K562 (cell line): Measurements from ENCODE around the gene CELF6. TPM values are rescaled to one million over a fixed set of nuclear protein-coding genes. Genes with fewer than 3 reads are reported as not detected.

Experiments used
- CC2D1A ChIP-seq: fragments of 450-650 bp; IDR thresholded peaks from 2 replicates; pipeline ENCODE4 v1.6.1; 2017; ENCODE audit warnings: mild to moderate bottlenecking
- CCNT2 ChIP-seq: IDR thresholded peaks from 2 replicates; pipeline ENCODE4 v1.6.1; 2011; ENCODE audit warnings: borderline replicate concordance, low read depth, mild to moderate bottlenecking, moderate library complexity, mixed read lengths, low read length; ENCODE audit not compliant: insufficient read length; ENCODE audit errors: extremely low read depth
- CXXC5 ChIP-seq: fragments of 250-450 bp; sonication (Bioruptor Pico); IDR thresholded peaks from 2 replicates; pipeline ENCODE4 v1.8.0; 2022; ENCODE audit warnings: inconsistent platforms, mild to moderate bottlenecking, moderate library complexity
- E2F3 ChIP-seq: fragments of 250-450 bp; sonication (Bioruptor Pico); IDR thresholded peaks from 2 replicates; pipeline ENCODE4 v1.4.0; 2020; ENCODE audit warnings: mild to moderate bottlenecking
- FOXK2 ChIP-seq, 2 experiments: fragments of 450-650 bp; IDR thresholded peaks in 1 of 2; conservative IDR thresholded peaks in 1 of 2; 2 replicates each; pipeline ENCODE4 v1.6.1; 2016; ENCODE audit warnings: low read depth in 2 of 2, mild to moderate bottlenecking in 1 of 2
- GATAD2B ChIP-seq: fragments of 450-650 bp; IDR thresholded peaks from 2 replicates; pipeline ENCODE4 v1.6.1; 2017; ENCODE audit warnings: mild to moderate bottlenecking, borderline replicate concordance
- KAT2B ChIP-seq: IDR thresholded peaks from one replicate; pipeline ENCODE4 v1.6.1; 2012; ENCODE audit warnings: low read depth, mild to moderate bottlenecking, control low read depth, inconsistent platforms, low read length, moderate library complexity
- KDM1A ChIP-seq, 2 experiments: fragments of 450-650 bp; IDR thresholded peaks; 2 replicates each; pipeline ENCODE4 v1.6.1; 2016; ENCODE audit warnings: mild to moderate bottlenecking in 2 of 2
- KDM5B ChIP-seq: fragments of 200-600 bp; sonication (generic); IDR thresholded peaks from 2 replicates; pipeline ENCODE4 v1.6.1; 2012; ENCODE audit warnings: low read depth, mild to moderate bottlenecking, moderate library complexity, low read length, control low read depth, inconsistent platforms; ENCODE audit not compliant: insufficient replicate concordance
- PTBP1 ChIP-seq: fragments of 200-400 bp; formaldehyde crosslinking; IDR thresholded peaks from 2 replicates; pipeline ENCODE4 v1.6.1; 2017; ENCODE audit warnings: low read depth, low read length
- RBM25 ChIP-seq: fragments of 200-400 bp; formaldehyde crosslinking; IDR thresholded peaks from 2 replicates; pipeline ENCODE4 v1.6.1; 2018; ENCODE audit warnings: low read length, low read depth, moderate library complexity; ENCODE audit not compliant: severe bottlenecking
- RNF2 ChIP-seq: sonication (generic); IDR thresholded peaks from 2 replicates; pipeline ENCODE4 v1.6.1; 2016
- SMC3 ChIP-seq: conservative IDR thresholded peaks from 2 replicates; pipeline ENCODE4 v1.6.1; 2011; ENCODE audit warnings: low read depth, low read length, improper control_type of control experiment; ENCODE audit not compliant: insufficient read depth
- TAF1 ChIP-seq: IDR thresholded peaks from 2 replicates; pipeline ENCODE4 v1.6.1; 2011; ENCODE audit warnings: mild to moderate bottlenecking, low read length, moderate library complexity; ENCODE audit not compliant: insufficient read depth, control insufficient read depth, severe bottlenecking; ENCODE audit errors: extremely low read depth
- TBP ChIP-seq: optimal IDR thresholded peaks from 2 replicates; pipeline ENCODE3; 2011; ENCODE audit warnings: low read depth, low read length, improper control_type of control experiment
- TCF7L2 ChIP-seq: fragments of 150-350 bp; IDR thresholded peaks from 2 replicates; pipeline ENCODE4 v1.6.1; 2016; ENCODE audit warnings: low read depth, mild to moderate bottlenecking, low read length, moderate library complexity
- TEAD1 ChIP-seq, 2 experiments: fragments of 450-650 bp in 1 of 2; sonication (generic) in 1 of 2; formaldehyde crosslinking; IDR thresholded peaks; 2 replicates each; pipeline versions ENCODE4 v1.4.0 to v1.8.0; 2020 to 2022; ENCODE audit warnings: mild to moderate bottlenecking in 2 of 2, missing genetic modification reagents in 1 of 2
- TRIM28 ChIP-seq: fragments of 450-650 bp; IDR thresholded peaks from 2 replicates; pipeline ENCODE4 v1.6.1; 2017
- XRCC5 ChIP-seq: fragments of 200-400 bp; formaldehyde crosslinking; IDR thresholded peaks from 2 replicates; pipeline ENCODE4 v1.6.1; 2017; ENCODE audit warnings: low read depth, mild to moderate bottlenecking, low read length
- YY1 ChIP-seq, 3 experiments: IDR thresholded peaks; 2 replicates each; pipeline ENCODE4 v1.6.1; 2011; ENCODE audit warnings: low read length in 2 of 3, mild to moderate bottlenecking in 2 of 3, moderate library complexity in 2 of 3, borderline replicate concordance in 1 of 3, control low read depth in 1 of 3, low read depth in 1 of 3; ENCODE audit not compliant: insufficient read depth in 3 of 3, insufficient replicate concordance in 2 of 3, control insufficient read depth in 1 of 3, insufficient read length in 1 of 3; ENCODE audit errors: extremely low read depth in 1 of 3
- ZNF197 ChIP-seq: fragments of 200-800 bp; sonication (Bioruptor generic); IDR thresholded peaks from 2 replicates; pipeline ENCODE4 v1.6.1; 2016; ENCODE audit warnings: low read depth, missing genetic modification characterization, missing compliant biosample characterization
- polyA plus RNA-seq, 8 experiments: library from polyadenylated mRNA; depleted of rRNA in 4 of 8; stranded (reverse) in 5 of 8; unstranded in 3 of 8; fragments of >200 nt; fragmentation: Nextera tagmentation in 2 of 8; fragmentation: Illumina TruSeq in 1 of 8; extraction: Ambion mirVana in 2 of 8; extraction: Trizol in 1 of 8; gene quantifications; 2 replicates each; pipeline versions ENCODE4 v1.2.1 to v1.2.3, GENCODE V29; 2011 to 2014; ENCODE audit warnings: inconsistent platforms in 1 of 8, missing spikeins in 1 of 8
- total RNA-seq, 7 experiments: library from RNA; depleted of rRNA in 6 of 7; stranded (reverse); fragments of >200 nt in 6 of 7; fragmentation: Illumina TruSeq in 2 of 7; extraction: Trizol in 2 of 7; gene quantifications; 2 replicates each; pipeline versions ENCODE4 v1.2.1 to v1.2.3, GENCODE V29; 2011 to 2021; ENCODE audit warnings: low replicate concordance in 1 of 7
- TF ChIP-seq, protein P1 (sequence below): conservative IDR thresholded peaks from 2 replicates; pipeline ENCODE4 v1.6.1; 2011; ENCODE audit warnings: low read depth, mild to moderate bottlenecking, low read length; ENCODE audit not compliant: control insufficient read depth
- TF ChIP-seq, protein P2 (sequence below): fragments of 450-650 bp; IDR thresholded peaks from 2 replicates; pipeline ENCODE4 v1.6.1; 2016; ENCODE audit warnings: antibody characterized with exemption
- TF ChIP-seq, protein P3 (sequence below): sonication (generic); formaldehyde crosslinking; IDR thresholded peaks from 2 replicates; pipeline ENCODE4 v1.9.0; 2022; ENCODE audit warnings: mild to moderate bottlenecking, missing genetic modification reagents

CELF6 gene
- total and polyA plus RNA-seq, 9 of the 15 experiments (the other 6 are each of a cell fraction or from before 2014, with no cell fraction given), result 0.01 to 0.11 TPM; not detected in 7

DNA sequence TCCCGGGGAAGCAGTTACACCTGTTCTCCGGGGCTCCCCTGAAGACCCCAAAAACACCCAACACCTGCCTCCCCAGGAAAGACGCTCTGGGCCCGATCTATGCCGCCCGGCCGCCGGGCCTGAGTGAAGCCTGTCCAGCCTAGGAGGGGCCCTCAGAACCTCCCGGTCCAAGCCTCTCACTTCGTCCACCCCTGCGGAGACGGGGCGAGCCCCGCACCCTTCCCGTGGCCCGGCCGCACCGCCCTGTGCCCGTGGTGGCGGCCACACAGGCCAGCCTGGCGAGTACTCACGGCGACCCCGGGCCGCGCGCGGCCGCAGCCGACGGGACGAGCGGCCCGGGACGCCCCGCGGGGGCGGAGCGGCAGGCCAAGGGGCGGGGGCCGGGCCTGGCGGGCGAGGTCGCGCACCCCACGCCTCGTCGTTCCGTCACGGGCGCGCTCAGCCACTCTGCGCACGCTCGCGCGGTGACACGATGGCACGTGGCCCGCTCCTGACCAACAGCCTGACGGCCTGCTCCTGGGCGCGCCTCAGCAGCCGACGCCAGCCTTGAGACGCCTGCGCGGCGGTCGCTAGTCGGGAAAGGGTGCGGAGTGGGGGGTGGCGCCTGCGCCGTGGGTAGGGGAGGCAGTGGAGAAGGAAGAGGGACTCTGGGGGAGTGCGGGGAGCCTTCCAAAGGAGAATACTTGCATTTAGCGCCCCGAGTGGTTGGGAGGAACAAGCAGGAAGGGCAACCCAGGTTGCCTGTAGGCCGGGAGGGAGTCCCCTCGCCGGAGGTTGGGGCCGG is 47.6 kb downstream of the CELF6 start, which contains the start of gene PARP6 (continued):
- TF ChIP-seq E2F3 (CRISPR knock-in tag), result 0 out of 2 replicates have a peak, but pooled peaks have one; percentile 13
- peak; percentile 51 for TF ChIP-seq TBP
- peak; percentile 59 for TF ChIP-seq TAF1
- TF ChIP-seq CC2D1A, result peak; percentile 93
- TF ChIP-seq, protein P1, sequence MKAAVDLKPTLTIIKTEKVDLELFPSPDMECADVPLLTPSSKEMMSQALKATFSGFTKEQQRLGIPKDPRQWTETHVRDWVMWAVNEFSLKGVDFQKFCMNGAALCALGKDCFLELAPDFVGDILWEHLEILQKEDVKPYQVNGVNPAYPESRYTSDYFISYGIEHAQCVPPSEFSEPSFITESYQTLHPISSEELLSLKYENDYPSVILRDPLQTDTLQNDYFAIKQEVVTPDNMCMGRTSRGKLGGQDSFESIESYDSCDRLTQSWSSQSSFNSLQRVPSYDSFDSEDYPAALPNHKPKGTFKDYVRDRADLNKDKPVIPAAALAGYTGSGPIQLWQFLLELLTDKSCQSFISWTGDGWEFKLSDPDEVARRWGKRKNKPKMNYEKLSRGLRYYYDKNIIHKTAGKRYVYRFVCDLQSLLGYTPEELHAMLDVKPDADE, result peak; percentile 60; the same call in 1 of the 2 replicates
- TF ChIP-seq KAT2B, result no peak
- no peak; the same call in 1 of the 2 replicates for TF ChIP-seq TCF7L2
- TF ChIP-seq, protein P2, sequence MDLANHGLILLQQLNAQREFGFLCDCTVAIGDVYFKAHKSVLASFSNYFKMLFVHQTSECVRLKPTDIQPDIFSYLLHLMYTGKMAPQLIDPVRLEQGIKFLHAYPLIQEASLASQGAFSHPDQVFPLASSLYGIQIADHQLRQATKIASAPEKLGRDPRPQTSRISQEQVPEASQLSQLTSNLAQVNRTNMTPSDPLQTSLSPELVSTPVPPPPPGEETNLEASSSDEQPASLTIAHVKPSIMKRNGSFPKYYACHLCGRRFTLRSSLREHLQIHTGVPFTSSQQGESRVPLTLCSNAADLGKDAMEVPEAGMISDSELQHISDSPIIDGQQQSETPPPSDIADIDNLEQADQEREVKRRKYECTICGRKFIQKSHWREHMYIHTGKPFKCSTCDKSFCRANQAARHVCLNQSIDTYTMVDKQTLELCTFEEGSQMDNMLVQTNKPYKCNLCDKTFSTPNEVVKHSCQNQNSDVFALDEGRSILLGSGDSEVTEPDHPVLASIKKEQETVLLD, result peak; percentile 95
- no peak for TF ChIP-seq TRIM28
- peak in 1 of 2 experiments; percentile 62; a peak in 2 of 4 replicates for TF ChIP-seq FOXK2 (conservative IDR thresholded peaks at IDR 0.05 in 1 of 2, IDR thresholded peaks at IDR 0.05 in 1 of 2; ENCODE audit: low read depth in 2 of 2)
- TF ChIP-seq XRCC5, result 0 out of 2 replicates have a peak, but pooled peaks have one; percentile 71
- TF ChIP-seq KDM5B, result peak; percentile 82
- 0 out of 4 replicates have a peak, but pooled peaks of 1 of the 2 experiments have one; percentile 40 for TF ChIP-seq TEAD1 (CRISPR knock-in tag; IDR thresholded peaks at IDR 0.05)
- no peak for TF ChIP-seq PTBP1
- TF ChIP-seq RBM25, result peak; percentile 73
- TF ChIP-seq SMC3, result no peak
- peak; percentile 58; the same call in 1 of the 2 replicates for TF ChIP-seq ZNF197 (CRISPR knock-in tag)
- TF ChIP-seq GATAD2B, result peak; percentile 91
- TF ChIP-seq, protein P3, sequence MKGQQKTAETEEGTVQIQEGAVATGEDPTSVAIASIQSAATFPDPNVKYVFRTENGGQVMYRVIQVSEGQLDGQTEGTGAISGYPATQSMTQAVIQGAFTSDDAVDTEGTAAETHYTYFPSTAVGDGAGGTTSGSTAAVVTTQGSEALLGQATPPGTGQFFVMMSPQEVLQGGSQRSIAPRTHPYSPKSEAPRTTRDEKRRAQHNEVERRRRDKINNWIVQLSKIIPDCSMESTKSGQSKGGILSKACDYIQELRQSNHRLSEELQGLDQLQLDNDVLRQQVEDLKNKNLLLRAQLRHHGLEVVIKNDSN (CRISPR knock-in tag), result peak; percentile 96
- TF ChIP-seq CCNT2, result peak; percentile 79
- peak; percentile 97 for TF ChIP-seq CXXC5 (CRISPR knock-in tag)
- TF ChIP-seq YY1 (IDR thresholded peaks at IDR 0.05; ENCODE audit: borderline replicate concordance in 1 of 3, control insufficient read depth in 1 of 3, extremely low read depth in 1 of 3, insufficient read depth in 3 of 3, insufficient read length in 1 of 3, insufficient replicate concordance in 2 of 3, low read depth in 1 of 3, low read length in 2 of 3), result peak in 1 of 3 experiments; percentile 19
- no peak for TF ChIP-seq KDM1A (IDR thresholded peaks at IDR 0.05)
- TF ChIP-seq RNF2, result peak; percentile 79
